ENCODE data around the gene FRMD3.

DNA sequence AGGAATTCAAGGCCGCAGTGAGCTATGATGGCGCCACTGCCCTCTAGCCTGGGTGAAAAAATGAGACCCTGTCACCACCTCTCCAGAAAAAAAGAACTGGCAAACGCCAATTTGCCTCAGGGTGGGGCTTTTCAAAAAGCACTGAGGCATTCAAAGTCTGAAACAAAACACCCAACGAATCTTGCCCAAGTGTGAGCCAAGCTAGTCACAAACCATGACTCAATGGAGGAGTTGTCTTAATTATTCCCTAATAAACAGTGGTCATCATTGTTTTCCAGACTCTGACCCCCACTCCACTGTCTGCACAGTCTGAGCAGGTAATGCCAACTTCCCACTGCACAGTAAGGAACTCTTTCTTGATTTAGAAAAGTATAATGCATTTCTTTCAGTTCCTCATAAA lies 16.8 kb downstream of the FRMD3 start:
- TF ChIP-seq, protein P1, sequence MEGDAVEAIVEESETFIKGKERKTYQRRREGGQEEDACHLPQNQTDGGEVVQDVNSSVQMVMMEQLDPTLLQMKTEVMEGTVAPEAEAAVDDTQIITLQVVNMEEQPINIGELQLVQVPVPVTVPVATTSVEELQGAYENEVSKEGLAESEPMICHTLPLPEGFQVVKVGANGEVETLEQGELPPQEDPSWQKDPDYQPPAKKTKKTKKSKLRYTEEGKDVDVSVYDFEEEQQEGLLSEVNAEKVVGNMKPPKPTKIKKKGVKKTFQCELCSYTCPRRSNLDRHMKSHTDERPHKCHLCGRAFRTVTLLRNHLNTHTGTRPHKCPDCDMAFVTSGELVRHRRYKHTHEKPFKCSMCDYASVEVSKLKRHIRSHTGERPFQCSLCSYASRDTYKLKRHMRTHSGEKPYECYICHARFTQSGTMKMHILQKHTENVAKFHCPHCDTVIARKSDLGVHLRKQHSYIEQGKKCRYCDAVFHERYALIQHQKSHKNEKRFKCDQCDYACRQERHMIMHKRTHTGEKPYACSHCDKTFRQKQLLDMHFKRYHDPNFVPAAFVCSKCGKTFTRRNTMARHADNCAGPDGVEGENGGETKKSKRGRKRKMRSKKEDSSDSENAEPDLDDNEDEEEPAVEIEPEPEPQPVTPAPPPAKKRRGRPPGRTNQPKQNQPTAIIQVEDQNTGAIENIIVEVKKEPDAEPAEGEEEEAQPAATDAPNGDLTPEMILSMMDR (IDR thresholded peaks at IDR 0.05) = no peak
- TF ChIP-seq EP300 (IDR thresholded peaks at IDR 0.05) (no peak), POLR2A (IDR thresholded peaks at IDR 0.05) (no peak)
